SK-N-SH (cell line): ENCODE data around the gene IL1R2. TPM values are rescaled to one million over a fixed set of nuclear protein-coding genes. Genes with fewer than 3 reads are reported as not detected.

ENCODE experiments used
- CTCF ChIA-PET: fragments of 300-600, 350-600 bp; formaldehyde crosslinking; extraction: SDS; loops from one replicate; lab custom pipeline; 2021; lab: Yijun Ruan, JAX
- POLR2A ChIA-PET: fragments of 350-600 bp; sonication (Branson Sonifier 250); formaldehyde crosslinking; extraction: SDS; loops from one replicate; lab custom pipeline; 2020; ENCODE audit warnings: antibody characterized with exemption, inconsistent platforms; lab: Yijun Ruan, JAX
- DNase-seq: peaks from one replicate; pipeline ENCODE4 v3.0.0; 2012
- H2AFZ ChIP-seq: fragments of 200-600 bp; sonication (generic); 2 replicates; pipeline ENCODE4 v1.8.1; 2016; ENCODE audit warnings: antibody characterized with exemption, mild to moderate bottlenecking, low read depth
- H3F3A ChIP-seq: fragments of 200-600 bp; sonication (generic); replicated peaks from 2 replicates; pipeline ENCODE3; 2016; ENCODE audit warnings: antibody characterized with exemption, mild to moderate bottlenecking; ENCODE audit not compliant: insufficient read depth
- H3K27ac ChIP-seq, 2 experiments: fragments of 200-500 bp in 1 of 2; fragments of 200-600 bp in 1 of 2; sonication (Bioruptor generic) in 1 of 2; sonication (generic), shearing (Covaris generic) in 1 of 2; 2 replicates each; pipeline versions ENCODE4 v1.5.1 to v1.6.1; 2014 to 2016; ENCODE audit warnings: low read depth in 2 of 2, inconsistent platforms in 1 of 2, low read length in 1 of 2, mild to moderate bottlenecking in 1 of 2, mixed read lengths in 1 of 2
- H3K27me3 ChIP-seq: fragments of 200-600 bp; sonication (generic), shearing (Covaris generic); 2 replicates; pipeline ENCODE4 v1.6.1; 2016; ENCODE audit warnings: mixed run types; ENCODE audit not compliant: insufficient read depth
- H3K36me3 ChIP-seq, 2 experiments: fragments of 200-500 bp in 1 of 2; fragments of 200-600 bp in 1 of 2; sonication (Bioruptor generic) in 1 of 2; sonication (generic) in 1 of 2; replicated peaks in 1 of 2; 2 replicates each; pipeline versions ENCODE3 to v1.5.1; 2014 to 2016; ENCODE audit warnings: low read length in 1 of 2, mild to moderate bottlenecking in 1 of 2; ENCODE audit not compliant: insufficient read depth in 2 of 2, control insufficient read depth in 1 of 2
- H3K4me1 ChIP-seq, 2 experiments: fragments of 200-500 bp in 1 of 2; fragments of 200-600 bp in 1 of 2; sonication (Bioruptor generic) in 1 of 2; sonication (generic), shearing (Covaris generic) in 1 of 2; 2 replicates each; pipeline versions ENCODE4 v1.5.1 to v1.6.1; 2014 to 2016; ENCODE audit warnings: low read depth in 1 of 2, low read length in 1 of 2, mixed run types in 1 of 2; ENCODE audit not compliant: insufficient read depth in 2 of 2, control insufficient read depth in 1 of 2
- H3K4me2 ChIP-seq: fragments of 200-600 bp; sonication (generic), shearing (Covaris generic); 2 replicates; pipeline ENCODE4 v1.6.1; 2017; ENCODE audit warnings: mixed run types
- H3K4me3 ChIP-seq, 2 experiments: fragments of 200-500 bp in 1 of 2; fragments of 200-600 bp in 1 of 2; sonication (Bioruptor generic) in 1 of 2; sonication (generic), shearing (Covaris generic) in 1 of 2; 2 replicates each; pipeline versions ENCODE4 v1.5.1 to v1.8.1; 2014 to 2016; ENCODE audit warnings: low read depth in 2 of 2, inconsistent platforms in 1 of 2, low read length in 1 of 2, mild to moderate bottlenecking in 1 of 2, mixed read lengths in 1 of 2, moderate library complexity in 1 of 2
- H3K79me2 ChIP-seq: fragments of 200-600 bp; sonication (generic); 2 replicates; pipeline ENCODE4 v1.8.1; 2017; ENCODE audit warnings: mild to moderate bottlenecking; ENCODE audit not compliant: insufficient read depth
- H3K9ac ChIP-seq: fragments of 200-600 bp; sonication (generic); 2 replicates; pipeline ENCODE4 v1.6.1; 2017; ENCODE audit warnings: mixed run types
- H3K9me2 ChIP-seq: fragments of 200-600 bp; sonication (generic); 2 replicates; pipeline ENCODE4 v1.6.1; 2017; ENCODE audit warnings: mixed run types
- H3K9me3 ChIP-seq: fragments of 200-600 bp; sonication (generic); 2 replicates; pipeline ENCODE4 v1.6.1; 2017; ENCODE audit warnings: mixed run types, mild to moderate bottlenecking, moderate library complexity
- H4K20me1 ChIP-seq: fragments of 200-600 bp; sonication (generic); 2 replicates; pipeline ENCODE4 v1.6.1; 2017; ENCODE audit warnings: mild to moderate bottlenecking, mixed run types; ENCODE audit not compliant: insufficient read depth
- CHD2 ChIP-seq: fragments of 150-350 bp; IDR thresholded peaks from 2 replicates; pipeline ENCODE4 v1.6.1; 2018; ENCODE audit warnings: low read length; ENCODE audit not compliant: partially characterized antibody
- ELF1 ChIP-seq: IDR thresholded peaks from 2 replicates; pipeline ENCODE4 v1.4.0; 2012
- EZH2phosphoT487 ChIP-seq: fragments of 200-600 bp; sonication (generic); IDR thresholded peaks from 2 replicates; pipeline ENCODE4 v1.6.1; 2017; ENCODE audit warnings: low read depth, mixed run types, mild to moderate bottlenecking, antibody characterized with exemption, moderate library complexity, borderline replicate concordance
- GABPA ChIP-seq: IDR thresholded peaks from 2 replicates; pipeline ENCODE4 v1.4.0; 2012; ENCODE audit warnings: low read depth, mild to moderate bottlenecking
- GATA2 ChIP-seq: sonication (generic); formaldehyde crosslinking; IDR thresholded peaks from 2 replicates; pipeline ENCODE4 v1.5.0; 2020; ENCODE audit warnings: mild to moderate bottlenecking, missing genetic modification reagents
- JUND ChIP-seq: IDR thresholded peaks from 2 replicates; pipeline ENCODE4 v1.4.0; 2012
- RCOR1 ChIP-seq: fragments of 150-350 bp; IDR thresholded peaks from 2 replicates; pipeline ENCODE4 v1.6.1; 2017; ENCODE audit warnings: antibody characterized with exemption, low read length
- SIN3A ChIP-seq: IDR thresholded peaks from 2 replicates; pipeline ENCODE4 v1.6.1; 2012; ENCODE audit warnings: low read depth, mild to moderate bottlenecking, low read length, moderate library complexity, borderline replicate concordance
- SMC3 ChIP-seq: IDR thresholded peaks from 2 replicates; pipeline ENCODE4 v1.6.1; 2012; ENCODE audit warnings: low read depth, low read length, improper control_type of control experiment
- TAF1 ChIP-seq: IDR thresholded peaks from 2 replicates; pipeline ENCODE4 v1.6.1; 2012; ENCODE audit warnings: low read depth, mild to moderate bottlenecking, low read length, moderate library complexity, borderline replicate concordance
- TCF12 ChIP-seq: IDR thresholded peaks from 2 replicates; pipeline ENCODE4 v1.4.0; 2012
- TEAD4 ChIP-seq: IDR thresholded peaks from 2 replicates; pipeline ENCODE4 v1.4.0; 2012; ENCODE audit warnings: mild to moderate bottlenecking, borderline replicate concordance; ENCODE audit not compliant: insufficient read depth
- WGBS: methylation state at CpG from one replicate; pipeline ENCODE4 v1.1.6; 2017; ENCODE audit warnings: low lambda C conversion rate; 5-methylcytosine and 5-hydroxymethylcytosine counted together
- polyA plus RNA-seq, 3 experiments: library from polyadenylated mRNA; depleted of rRNA; stranded (reverse); fragments of >200 nt; gene quantifications; 2 replicates each; pipeline ENCODE4 v1.2.3, GENCODE V29; 2012
- TF ChIP-seq, protein P1 (sequence below): IDR thresholded peaks from 2 replicates; pipeline ENCODE4; 2012
- TF ChIP-seq, protein P2 (sequence below): IDR thresholded peaks from 2 replicates; pipeline ENCODE4 v1.4.0; 2012; ENCODE audit warnings: low read depth, borderline replicate concordance
- TF ChIP-seq, protein P3 (sequence below): fragments of 150-350 bp; IDR thresholded peaks from 2 replicates; pipeline ENCODE4 v1.6.1; 2016; ENCODE audit warnings: mild to moderate bottlenecking, low read depth, low read length
- TF ChIP-seq, protein P4 (sequence below): IDR thresholded peaks from 2 replicates; pipeline ENCODE4 v1.4.0; 2012; ENCODE audit warnings: low read depth, borderline replicate concordance
- TF ChIP-seq, protein P5 (sequence below): fragments of 150-350 bp; IDR thresholded peaks from 2 replicates; pipeline ENCODE4 v1.6.1; 2017; ENCODE audit warnings: antibody characterized with exemption, low read length, low read depth, borderline replicate concordance

IL1R2 gene
- polyA plus RNA-seq, 1 of the 3 experiments (the other 2 are of a cell fraction): 0.16 TPM

DNA sequence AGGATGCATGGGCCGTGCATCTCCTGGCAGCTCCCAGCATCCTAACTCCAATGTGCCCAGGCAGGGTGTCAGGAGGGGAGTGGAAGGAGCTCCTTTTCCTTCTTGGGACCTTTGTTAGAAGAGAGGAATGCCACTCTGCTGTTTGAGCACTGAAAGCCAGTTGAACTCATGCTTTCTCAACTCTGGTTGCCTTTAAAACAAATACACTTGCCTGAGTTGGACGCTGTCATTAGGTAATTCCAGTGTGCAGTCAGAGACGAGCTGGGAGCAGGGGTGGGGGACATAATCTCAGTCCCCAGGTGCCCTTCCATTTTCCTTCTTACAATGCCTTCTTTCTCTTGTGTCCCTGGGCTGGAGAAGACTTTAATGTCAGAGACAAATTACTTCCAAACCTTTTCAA lies 44.4 kb upstream of the IL1R2 start:
- H3K4me2 ChIP-seq: no peak overlapping the region
- H3F3A ChIP-seq: no peaks in the 10 kb centered on the region
- CTCF ChIA-PET: interaction anchor here (1.1 kb wide), 1 partner anchor 36 kb away, joined by 3 read pairs; no protein-coding TSS in a partner anchor
- H3K9ac ChIP-seq: no peak overlapping the region
- peaks cover 6% of the 10 kb centered on the region; the same call in 1 of the 2 replicates for H3K27me3 ChIP-seq
- H3K4me1 ChIP-seq: no peaks in the 10 kb centered on the region
- TF ChIP-seq RCOR1: no peak
- no peak for TF ChIP-seq TEAD4
- no peak for TF ChIP-seq GABPA
- no peak for TF ChIP-seq TCF12
- TF ChIP-seq, protein P1, sequence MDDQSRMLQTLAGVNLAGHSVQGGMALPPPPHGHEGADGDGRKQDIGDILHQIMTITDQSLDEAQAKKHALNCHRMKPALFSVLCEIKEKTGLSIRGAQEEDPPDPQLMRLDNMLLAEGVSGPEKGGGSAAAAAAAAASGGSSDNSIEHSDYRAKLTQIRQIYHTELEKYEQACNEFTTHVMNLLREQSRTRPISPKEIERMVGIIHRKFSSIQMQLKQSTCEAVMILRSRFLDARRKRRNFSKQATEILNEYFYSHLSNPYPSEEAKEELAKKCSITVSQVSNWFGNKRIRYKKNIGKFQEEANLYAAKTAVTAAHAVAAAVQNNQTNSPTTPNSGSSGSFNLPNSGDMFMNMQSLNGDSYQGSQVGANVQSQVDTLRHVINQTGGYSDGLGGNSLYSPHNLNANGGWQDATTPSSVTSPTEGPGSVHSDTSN: no peak
- TF ChIP-seq, protein P2, sequence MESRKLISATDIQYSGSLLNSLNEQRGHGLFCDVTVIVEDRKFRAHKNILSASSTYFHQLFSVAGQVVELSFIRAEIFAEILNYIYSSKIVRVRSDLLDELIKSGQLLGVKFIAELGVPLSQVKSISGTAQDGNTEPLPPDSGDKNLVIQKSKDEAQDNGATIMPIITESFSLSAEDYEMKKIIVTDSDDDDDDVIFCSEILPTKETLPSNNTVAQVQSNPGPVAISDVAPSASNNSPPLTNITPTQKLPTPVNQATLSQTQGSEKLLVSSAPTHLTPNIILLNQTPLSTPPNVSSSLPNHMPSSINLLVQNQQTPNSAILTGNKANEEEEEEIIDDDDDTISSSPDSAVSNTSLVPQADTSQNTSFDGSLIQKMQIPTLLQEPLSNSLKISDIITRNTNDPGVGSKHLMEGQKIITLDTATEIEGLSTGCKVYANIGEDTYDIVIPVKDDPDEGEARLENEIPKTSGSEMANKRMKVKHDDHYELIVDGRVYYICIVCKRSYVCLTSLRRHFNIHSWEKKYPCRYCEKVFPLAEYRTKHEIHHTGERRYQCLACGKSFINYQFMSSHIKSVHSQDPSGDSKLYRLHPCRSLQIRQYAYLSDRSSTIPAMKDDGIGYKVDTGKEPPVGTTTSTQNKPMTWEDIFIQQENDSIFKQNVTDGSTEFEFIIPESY: no peak
- TF ChIP-seq GATA2: no peak
- no peak for TF ChIP-seq ELF1
- no peaks in the 10 kb centered on the region for H3K9me3 ChIP-seq
- WGBS: 22% methylated on average over 3 of the region's 3 CpGs
- H2AFZ ChIP-seq: no peak overlapping the region
- no peaks in the 10 kb centered on the region for H4K20me1 ChIP-seq
- H3K36me3 ChIP-seq: no peaks in the 10 kb centered on the region
- H3K27ac ChIP-seq: no peak overlapping the region
- H3K9me2 ChIP-seq: no peaks in the 10 kb centered on the region
- POLR2A ChIA-PET: no interaction called here
- H3K79me2 ChIP-seq: no peaks in the 10 kb centered on the region
- DNase-seq: no peak
- no peak overlapping the region for H3K4me3 ChIP-seq

DNA sequence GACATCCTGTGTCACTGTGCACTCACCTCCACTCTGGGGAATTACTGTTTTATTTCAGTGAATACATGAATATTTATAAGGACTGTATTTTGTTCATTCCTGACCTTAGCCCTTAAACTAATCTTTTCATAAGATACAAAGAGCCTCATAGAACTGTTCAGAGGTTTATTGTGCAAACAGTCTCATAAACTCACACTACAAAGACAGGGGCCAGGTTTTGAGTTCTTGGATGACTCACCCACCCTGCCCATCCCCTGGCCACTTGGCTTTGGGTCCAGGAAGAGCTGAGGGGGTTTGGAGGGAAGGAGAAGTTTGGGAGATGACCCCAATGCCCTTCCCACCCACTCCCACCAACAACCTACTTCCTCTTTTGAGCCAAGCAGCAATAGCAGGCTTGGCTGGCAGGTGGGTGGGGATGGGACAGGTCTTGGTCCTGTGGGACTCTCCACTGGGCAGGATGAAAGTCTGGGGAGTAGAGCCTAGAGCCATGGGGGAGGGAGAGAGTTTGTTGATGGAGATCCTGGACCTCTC lies 43.1 kb upstream of the IL1R2 start:
- no peaks in the 10 kb centered on the region for H3K79me2 ChIP-seq
- no peak overlapping the region for H3K27ac ChIP-seq
- no peak overlapping the region for H3K4me2 ChIP-seq
- H3K9me2 ChIP-seq: no peaks in the 10 kb centered on the region
- no peaks in the 10 kb centered on the region for H3K36me3 ChIP-seq
- H3K27me3 ChIP-seq: no peaks in the 10 kb centered on the region; the same call in 1 of the 2 replicates
- no peak overlapping the region for H2AFZ ChIP-seq
- no peaks in the 10 kb centered on the region for H3K4me1 ChIP-seq
- no peak overlapping the region for H3K4me3 ChIP-seq
- no peaks in the 10 kb centered on the region for H3K9me3 ChIP-seq
- H3K9ac ChIP-seq: no peak overlapping the region
- no peak for DNase-seq
- ChIA-PET POLR2A (no interaction called here), CTCF (no interaction called here)
- no peaks in the 10 kb centered on the region for H4K20me1 ChIP-seq
- TF ChIP-seq GATA2: no peak
- no peaks in the 10 kb centered on the region for H3F3A ChIP-seq

DNA sequence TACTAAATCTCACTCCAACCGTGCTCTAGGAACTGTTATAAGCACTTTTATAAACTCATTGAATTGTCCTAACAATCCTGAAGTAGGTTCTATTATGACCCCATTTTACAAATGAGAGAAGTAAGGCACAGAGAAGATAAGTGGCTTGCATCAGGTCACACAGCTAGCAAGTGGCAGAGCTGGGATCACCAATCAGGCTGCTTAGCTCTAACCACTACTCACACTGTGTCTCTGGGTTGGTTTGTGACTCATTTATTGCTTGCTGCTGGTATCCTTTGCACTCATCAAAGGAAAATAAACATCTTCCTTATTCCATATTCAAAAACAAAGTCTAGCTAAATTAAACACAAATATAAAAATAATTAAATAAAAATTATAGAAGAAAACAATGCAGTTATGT lies 42.5 kb upstream of the IL1R2 start:
- Histone ChIP-seq H3K27me3 (no peaks in the 10 kb centered on the region; the same call in 1 of the 2 replicates), H4K20me1 (no peaks in the 10 kb centered on the region), H3K9me3 (no peaks in the 10 kb centered on the region), H3K4me2 (no peak overlapping the region), H3K4me1 (no peaks in the 10 kb centered on the region), H3F3A (no peaks in the 10 kb centered on the region), H3K9ac (no peak overlapping the region), H3K36me3 (no peaks in the 10 kb centered on the region), H3K27ac (no peak overlapping the region), H3K4me3 (no peak overlapping the region), H3K79me2 (no peaks in the 10 kb centered on the region), H2AFZ (no peak overlapping the region), H3K9me2 (no peaks in the 10 kb centered on the region)
- DNase-seq: no peak
- POLR2A ChIA-PET: no interaction called here
- 0% methylated on average over 1 of the region's 1 CpG for WGBS
- CTCF ChIA-PET: no interaction called here
- TF ChIP-seq TAF1: no peak
- TF ChIP-seq EZH2phosphoT487: no peak
- no peak for TF ChIP-seq ELF1
- TF ChIP-seq GABPA: no peak
- no peak for TF ChIP-seq GATA2
- no peak for TF ChIP-seq JUND
- no peak for TF ChIP-seq SMC3
- TF ChIP-seq, protein P3, sequence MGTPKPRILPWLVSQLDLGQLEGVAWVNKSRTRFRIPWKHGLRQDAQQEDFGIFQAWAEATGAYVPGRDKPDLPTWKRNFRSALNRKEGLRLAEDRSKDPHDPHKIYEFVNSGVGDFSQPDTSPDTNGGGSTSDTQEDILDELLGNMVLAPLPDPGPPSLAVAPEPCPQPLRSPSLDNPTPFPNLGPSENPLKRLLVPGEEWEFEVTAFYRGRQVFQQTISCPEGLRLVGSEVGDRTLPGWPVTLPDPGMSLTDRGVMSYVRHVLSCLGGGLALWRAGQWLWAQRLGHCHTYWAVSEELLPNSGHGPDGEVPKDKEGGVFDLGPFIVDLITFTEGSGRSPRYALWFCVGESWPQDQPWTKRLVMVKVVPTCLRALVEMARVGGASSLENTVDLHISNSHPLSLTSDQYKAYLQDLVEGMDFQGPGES: no peak
- no peak for TF ChIP-seq CHD2
- TF ChIP-seq SIN3A: no peak
- TF ChIP-seq, protein P4, sequence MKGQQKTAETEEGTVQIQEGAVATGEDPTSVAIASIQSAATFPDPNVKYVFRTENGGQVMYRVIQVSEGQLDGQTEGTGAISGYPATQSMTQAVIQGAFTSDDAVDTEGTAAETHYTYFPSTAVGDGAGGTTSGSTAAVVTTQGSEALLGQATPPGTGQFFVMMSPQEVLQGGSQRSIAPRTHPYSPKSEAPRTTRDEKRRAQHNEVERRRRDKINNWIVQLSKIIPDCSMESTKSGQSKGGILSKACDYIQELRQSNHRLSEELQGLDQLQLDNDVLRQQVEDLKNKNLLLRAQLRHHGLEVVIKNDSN: no peak
- TF ChIP-seq, protein P5, sequence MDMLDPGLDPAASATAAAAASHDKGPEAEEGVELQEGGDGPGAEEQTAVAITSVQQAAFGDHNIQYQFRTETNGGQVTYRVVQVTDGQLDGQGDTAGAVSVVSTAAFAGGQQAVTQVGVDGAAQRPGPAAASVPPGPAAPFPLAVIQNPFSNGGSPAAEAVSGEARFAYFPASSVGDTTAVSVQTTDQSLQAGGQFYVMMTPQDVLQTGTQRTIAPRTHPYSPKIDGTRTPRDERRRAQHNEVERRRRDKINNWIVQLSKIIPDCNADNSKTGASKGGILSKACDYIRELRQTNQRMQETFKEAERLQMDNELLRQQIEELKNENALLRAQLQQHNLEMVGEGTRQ: no peak
